Measurements from ENCODE around the gene GPR135. TPM values are rescaled to one million over a fixed set of nuclear protein-coding genes. Genes with fewer than 3 reads are reported as not detected.

GPR135 gene
- total RNA-seq, 1 experiment from 2014 or later: 0.52 TPM

DNA sequence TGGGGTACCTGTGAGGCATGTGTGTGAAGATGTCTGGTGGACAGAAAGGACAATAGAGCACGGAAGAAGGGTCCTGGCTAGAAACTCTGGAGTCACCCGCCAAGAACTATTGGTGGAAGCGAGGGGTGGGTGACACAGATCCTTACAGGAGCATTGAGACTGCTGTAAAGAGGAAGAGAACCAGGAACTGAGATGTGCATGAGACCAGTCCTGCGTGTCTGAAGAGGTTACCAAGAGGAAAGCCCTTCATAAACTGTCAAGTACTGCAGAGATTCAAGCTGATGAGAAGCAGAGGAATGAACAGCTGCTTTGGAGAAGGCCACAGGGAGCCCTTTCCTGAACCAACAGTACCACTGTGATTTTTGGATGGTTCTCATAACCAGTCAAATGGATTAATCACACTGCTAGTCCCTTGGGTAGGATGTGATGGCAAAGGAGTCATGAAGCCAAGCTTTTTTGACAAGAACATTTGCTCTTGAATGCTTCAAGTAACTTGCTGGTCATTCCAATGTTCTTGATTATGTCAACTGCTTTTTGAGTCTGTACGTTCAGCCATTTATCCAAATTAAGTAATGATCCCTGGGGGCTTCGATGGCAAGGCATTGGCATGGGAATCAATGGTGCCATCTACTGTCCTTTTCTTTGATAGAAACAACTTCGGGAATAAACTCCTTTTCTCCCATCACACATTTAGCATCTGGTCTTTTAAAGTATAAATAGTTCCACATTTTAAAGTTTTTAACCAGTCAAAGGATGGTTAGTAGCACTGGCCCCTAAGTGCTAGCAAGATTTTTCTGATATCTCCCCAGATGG lies 42.9 kb downstream of the GPR135 start:
- Histone ChIP-seq H3K9me3 (no peaks in the 10 kb centered on the region), H3K27me3 (replicated peaks; ENCODE audit: control insufficient read depth, insufficient read depth, low read length) (no peaks in the 10 kb centered on the region), H3K4me1 (no peaks in the 10 kb centered on the region), H3K36me3 (ENCODE audit: control insufficient read depth, insufficient read depth, low read length) (no peaks in the 10 kb centered on the region), H3K4me3 (ENCODE audit: low read depth, low read length) (no peak overlapping the region)
- CTCF ChIA-PET: no interaction called here
- POLR2A ChIA-PET: no interaction called here
- Mint-ChIP-seq H3K27me3 (ENCODE audit: insufficient read depth, unreplicated experiment) (peaks cover 35% of the 10 kb centered on the region), H3K36me3 (ENCODE audit: insufficient read depth, unreplicated experiment) (no peaks in the 10 kb centered on the region), H3K27ac (ENCODE audit: unreplicated experiment) (no peak overlapping the region), H3K4me1 (ENCODE audit: low read depth, unreplicated experiment) (no peaks in the 10 kb centered on the region), H3K4me3 (ENCODE audit: unreplicated experiment) (no peak overlapping the region), H3K9me3 (ENCODE audit: unreplicated experiment) (no peaks in the 10 kb centered on the region)
- no peak for TF ChIP-seq CTCF (IDR thresholded peaks at IDR 0.05; ENCODE audit: insufficient read depth in 1 of 2, low read depth in 1 of 2, low read length in 1 of 2, severe bottlenecking in 1 of 2, unreplicated experiment in 1 of 2)
- no peak for DNase-seq
- BruUV-seq (replicated peaks): no TSS peak
- intact Hi-C loops (cut with micrococcal nuclease; ENCODE audit: unreplicated experiment): loop anchor here (1.0 kb wide), 1 partner anchor 295 kb away; no protein-coding TSS in a partner anchor

DNA sequence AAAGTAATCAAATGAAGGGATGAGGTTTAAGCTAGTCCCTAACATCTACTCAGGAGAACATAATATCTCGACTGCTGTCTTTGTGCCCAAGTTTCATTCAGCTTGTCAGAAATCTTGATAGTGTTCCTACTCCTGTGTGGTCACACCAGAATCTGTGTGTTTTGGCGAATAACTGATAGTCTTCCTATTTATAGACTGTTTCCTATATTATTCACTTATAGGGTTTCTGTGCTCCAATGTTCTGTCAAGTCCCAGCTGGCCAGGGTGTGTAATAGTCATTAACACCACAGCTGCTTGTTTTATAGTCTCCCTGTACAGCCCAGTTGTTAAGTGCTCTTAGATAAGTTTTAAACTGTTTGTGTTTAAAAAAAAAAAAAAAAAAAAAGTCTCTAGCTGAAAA lies 45.9 kb downstream of the GPR135 start:
- Mint-ChIP-seq H3K27me3 (ENCODE audit: insufficient read depth, unreplicated experiment) (peaks cover 25% of the 10 kb centered on the region), H3K9me3 (ENCODE audit: unreplicated experiment) (no peaks in the 10 kb centered on the region), H3K4me3 (ENCODE audit: unreplicated experiment) (no peak overlapping the region), H3K36me3 (ENCODE audit: insufficient read depth, unreplicated experiment) (no peaks in the 10 kb centered on the region), H3K27ac (ENCODE audit: unreplicated experiment) (no peak overlapping the region), H3K4me1 (ENCODE audit: low read depth, unreplicated experiment) (no peaks in the 10 kb centered on the region)
- ChIA-PET POLR2A (interaction anchor here (0.6 kb wide), 1 partner anchor 12 kb away, joined by 3 read pairs; no protein-coding TSS in a partner anchor), CTCF (no interaction called here)
- H3K36me3 ChIP-seq (ENCODE audit: control insufficient read depth, insufficient read depth, low read length): no peaks in the 10 kb centered on the region
- TF ChIP-seq CTCF (IDR thresholded peaks at IDR 0.05; ENCODE audit: insufficient read depth in 1 of 2, low read depth in 1 of 2, low read length in 1 of 2, severe bottlenecking in 1 of 2, unreplicated experiment in 1 of 2): no peak
- no peaks in the 10 kb centered on the region for H3K9me3 ChIP-seq
- DNase-seq: no peak
- BruUV-seq (replicated peaks): no TSS peak
- intact Hi-C loops (cut with micrococcal nuclease; ENCODE audit: unreplicated experiment): no loop called here
- H3K27me3 ChIP-seq (replicated peaks; ENCODE audit: control insufficient read depth, insufficient read depth, low read length): no peaks in the 10 kb centered on the region
- no peak overlapping the region for H3K4me3 ChIP-seq (ENCODE audit: low read depth, low read length)
- H3K4me1 ChIP-seq: no peaks in the 10 kb centered on the region

DNA sequence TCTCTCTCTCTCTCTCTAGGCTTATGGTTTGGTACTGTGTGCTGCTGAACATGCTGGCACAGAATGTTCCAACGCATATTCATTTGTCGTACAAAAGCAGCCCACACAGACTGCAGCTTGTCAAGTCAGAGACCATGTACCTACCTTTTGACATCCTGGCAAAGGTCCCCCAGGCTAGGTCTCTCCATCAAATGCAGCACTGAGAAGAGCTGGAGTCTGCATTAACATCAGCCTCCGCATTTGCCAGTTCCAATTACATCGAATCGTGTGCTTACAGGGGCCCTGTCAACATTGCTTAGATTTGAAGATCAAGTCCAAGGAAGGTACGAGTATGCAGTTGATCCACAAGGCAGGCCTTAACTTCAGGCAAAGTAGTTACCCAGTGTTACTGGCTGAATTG lies 47.9 kb downstream of the GPR135 start:
- no TSS peak for BruUV-seq (replicated peaks)
- Mint-ChIP-seq H3K27ac (ENCODE audit: unreplicated experiment) (no peak overlapping the region), H3K9me3 (ENCODE audit: unreplicated experiment) (no peaks in the 10 kb centered on the region), H3K4me1 (ENCODE audit: low read depth, unreplicated experiment) (no peaks in the 10 kb centered on the region), H3K4me3 (ENCODE audit: unreplicated experiment) (no peak overlapping the region), H3K36me3 (ENCODE audit: insufficient read depth, unreplicated experiment) (no peaks in the 10 kb centered on the region), H3K27me3 (ENCODE audit: insufficient read depth, unreplicated experiment) (peaks cover 28% of the 10 kb centered on the region)
- ChIA-PET POLR2A (no interaction called here), CTCF (no interaction called here)
- intact Hi-C loops (cut with micrococcal nuclease; ENCODE audit: unreplicated experiment): no loop called here
- TF ChIP-seq CTCF (IDR thresholded peaks at IDR 0.05; ENCODE audit: insufficient read depth in 1 of 2, low read depth in 1 of 2, low read length in 1 of 2, severe bottlenecking in 1 of 2, unreplicated experiment in 1 of 2): no peak
- Histone ChIP-seq H3K9me3 (no peaks in the 10 kb centered on the region), H3K4me1 (no peaks in the 10 kb centered on the region), H3K36me3 (ENCODE audit: control insufficient read depth, insufficient read depth, low read length) (no peaks in the 10 kb centered on the region), H3K4me3 (ENCODE audit: low read depth, low read length) (no peak overlapping the region), H3K27me3 (replicated peaks; ENCODE audit: control insufficient read depth, insufficient read depth, low read length) (no peaks in the 10 kb centered on the region)
- no peak for DNase-seq
